Hindlimb muscle (tissue), 1 donor: ENCODE data around the gene UROC1. TPM values are rescaled to one million over a fixed set of nuclear protein-coding genes. Genes with fewer than 3 reads are reported as not detected.

ENCODE experiments used
- DNase-seq: peaks from one replicate; pipeline ENCODE4 v3.0.0-alpha.2; 2013
- polyA plus RNA-seq: library from polyadenylated mRNA; unstranded; fragments of 120-200 nt; gene quantifications from one replicate; pipeline ENCODE4 v1.2.1, GENCODE V29; 2013; ENCODE audit not compliant: insufficient read length

The UROC1 gene
- polyA plus RNA-seq, 1 donor: 0.14 TPM

DNA sequence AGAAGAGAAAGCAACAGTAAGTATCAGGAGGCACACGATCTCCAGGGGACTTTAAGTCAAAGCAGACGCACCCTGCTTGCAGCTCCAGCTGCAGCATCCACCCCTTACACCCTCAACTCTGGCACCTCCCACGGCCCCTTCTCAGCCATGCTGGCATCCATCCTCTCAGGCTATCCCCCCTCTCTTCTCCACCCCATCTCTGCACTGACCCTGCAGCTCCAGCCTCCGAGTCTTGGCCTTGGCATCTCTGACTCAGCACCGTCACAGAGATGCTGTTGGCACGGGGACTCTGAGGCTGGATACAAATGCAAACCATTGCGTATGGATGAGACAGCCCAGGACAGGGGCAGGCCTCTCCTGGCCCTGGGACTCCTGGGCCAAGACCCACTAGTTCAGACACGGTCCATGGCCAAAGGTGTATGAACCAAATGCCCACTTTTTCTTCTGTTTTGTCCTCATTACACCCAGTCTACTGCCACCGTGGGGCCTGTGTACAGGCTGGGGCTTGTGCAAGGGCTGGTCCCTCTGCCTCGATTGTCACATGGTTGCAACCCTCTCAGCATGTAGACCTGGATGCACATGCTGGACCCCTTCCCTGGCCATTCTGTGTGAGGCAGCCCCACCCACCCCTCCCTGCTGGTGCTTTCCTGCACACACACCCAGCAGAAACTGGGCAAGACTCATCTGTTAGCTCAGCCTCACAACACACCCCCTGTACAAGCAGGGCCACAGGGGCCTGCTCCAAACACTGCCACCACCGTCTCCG is 23.2 kb downstream of the UROC1 start:
- no peak for DNase-seq

DNA sequence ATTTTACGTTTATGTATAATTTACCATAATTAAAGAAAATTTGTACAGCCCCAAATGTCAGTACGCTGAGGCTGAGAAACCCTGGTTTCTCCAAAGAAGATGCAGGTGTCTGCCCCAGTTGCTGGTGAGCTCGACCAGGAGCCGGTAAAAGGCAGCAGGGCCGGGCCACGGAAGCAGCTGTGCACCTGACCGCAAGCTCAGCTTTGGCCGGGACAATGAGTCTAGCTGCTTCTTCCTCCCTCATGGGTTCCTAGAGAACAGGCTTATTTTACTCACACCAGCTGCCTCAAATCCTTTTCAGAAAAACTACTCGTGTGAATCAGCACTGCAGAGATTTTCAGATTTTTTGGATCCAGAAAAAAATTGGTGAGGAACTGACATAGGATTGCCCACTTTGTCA is 23.8 kb downstream of the UROC1 start:
- no peak for DNase-seq

DNA sequence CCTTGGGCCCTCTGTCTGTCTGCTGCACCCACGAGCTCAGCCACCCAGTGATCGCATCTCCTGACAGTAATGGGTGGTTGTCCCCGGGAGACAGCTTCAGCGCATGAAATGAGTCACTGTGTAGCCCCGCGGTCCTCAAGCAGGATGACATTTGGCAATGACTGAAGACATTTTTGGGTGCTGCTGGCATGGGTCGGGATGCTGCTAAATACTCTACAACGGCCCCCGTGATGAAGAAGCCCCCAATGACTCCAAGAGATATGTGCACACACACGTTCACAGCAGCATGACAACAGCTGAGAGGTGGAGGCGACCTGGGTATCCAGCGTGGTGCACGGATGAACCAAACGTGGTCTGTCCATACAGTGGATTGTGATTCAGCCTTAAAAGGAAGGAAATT is 24.5 kb downstream of the UROC1 start:
- no peak for DNase-seq

DNA sequence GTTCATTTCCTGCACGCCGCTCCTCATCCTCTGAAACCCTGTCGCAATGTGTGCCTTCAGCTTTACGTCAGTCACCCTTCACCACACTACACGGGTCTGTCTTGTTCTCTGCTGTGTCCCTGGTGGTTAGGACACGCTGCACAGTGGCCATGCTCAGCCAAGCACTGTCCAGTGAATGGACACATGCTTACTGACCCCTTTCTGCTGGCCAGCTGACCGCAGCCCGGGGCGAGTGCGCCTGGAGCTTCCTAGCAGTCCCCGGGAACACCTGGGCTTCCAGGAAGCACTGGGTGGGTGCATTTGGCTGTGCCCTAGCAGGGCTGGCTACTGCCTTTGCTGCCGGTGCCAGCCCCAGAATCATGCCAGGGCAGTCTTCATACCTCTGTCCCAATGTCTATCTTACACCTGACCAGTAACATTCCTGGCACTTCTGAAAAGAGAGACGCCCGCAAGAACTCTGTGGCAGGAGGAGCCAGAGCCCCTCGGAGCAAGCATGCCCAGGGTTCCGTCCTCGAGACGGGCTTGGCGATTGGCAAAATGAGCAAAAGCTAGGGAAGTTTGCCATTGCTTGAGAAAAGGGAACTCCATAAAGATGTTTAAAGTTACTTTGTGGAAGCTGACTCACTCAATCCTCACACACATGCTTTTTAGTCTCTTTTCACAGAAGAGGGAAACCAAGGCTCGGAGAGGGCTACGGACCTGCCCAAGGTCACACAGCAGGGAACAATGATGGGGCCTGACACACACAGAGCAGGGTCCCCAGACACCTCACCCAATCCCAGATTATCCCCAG is 26.2 kb downstream of the UROC1 start:
- no peak for DNase-seq

DNA sequence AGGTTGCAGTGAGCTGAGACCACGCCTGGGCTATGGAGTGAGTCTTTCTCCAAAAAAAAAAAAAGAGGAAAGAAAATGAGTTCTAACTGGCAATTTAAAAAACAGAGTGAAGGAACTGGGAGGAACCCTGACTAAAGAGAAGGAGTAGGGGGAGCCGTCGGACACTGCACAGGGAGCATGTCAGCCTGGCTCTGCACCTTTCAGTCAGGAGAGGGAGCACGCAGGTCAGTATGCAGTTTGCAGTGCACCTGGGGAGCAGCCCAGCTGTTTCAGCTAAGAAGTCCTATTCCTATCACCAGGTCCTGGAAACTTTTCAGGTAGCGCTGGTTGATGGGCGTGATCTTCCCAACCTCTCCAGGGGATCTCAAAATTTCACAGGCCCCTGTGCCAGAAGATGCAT is 27.0 kb downstream of the UROC1 start:
- DNase-seq: no peak

DNA sequence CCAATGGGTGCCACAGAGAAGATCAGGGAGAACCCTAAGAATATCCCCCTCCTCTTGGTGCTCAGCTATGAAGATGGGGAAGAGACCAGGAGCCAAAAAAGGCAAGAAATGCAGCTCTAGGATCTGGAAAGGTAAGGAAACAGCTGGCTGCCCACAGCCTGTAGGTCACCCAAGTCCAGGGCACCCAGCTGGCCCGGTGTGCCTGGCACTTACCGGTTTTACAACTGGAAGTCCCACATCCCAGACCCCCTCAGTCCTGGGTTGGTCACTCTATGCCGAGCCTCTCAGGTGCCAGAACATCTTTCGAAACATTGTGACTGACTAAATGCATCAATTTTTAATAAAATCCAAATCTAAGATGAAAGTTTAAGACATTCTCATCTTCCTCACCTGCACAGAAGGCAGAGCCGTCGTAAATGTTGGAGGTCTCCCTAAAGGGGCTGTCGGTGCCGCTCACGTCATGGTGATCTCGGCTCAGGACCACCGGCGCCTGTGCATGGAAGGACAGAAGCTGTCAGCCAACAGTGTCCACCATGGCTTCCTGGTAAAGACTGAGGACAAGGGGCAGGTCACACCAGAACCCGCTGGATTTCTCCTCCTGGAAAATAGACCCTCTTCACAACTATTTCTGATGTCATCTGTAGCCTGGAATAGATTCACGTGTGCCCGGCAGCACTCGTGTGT is 28.5 kb downstream of the UROC1 start:
- no peak for DNase-seq

DNA sequence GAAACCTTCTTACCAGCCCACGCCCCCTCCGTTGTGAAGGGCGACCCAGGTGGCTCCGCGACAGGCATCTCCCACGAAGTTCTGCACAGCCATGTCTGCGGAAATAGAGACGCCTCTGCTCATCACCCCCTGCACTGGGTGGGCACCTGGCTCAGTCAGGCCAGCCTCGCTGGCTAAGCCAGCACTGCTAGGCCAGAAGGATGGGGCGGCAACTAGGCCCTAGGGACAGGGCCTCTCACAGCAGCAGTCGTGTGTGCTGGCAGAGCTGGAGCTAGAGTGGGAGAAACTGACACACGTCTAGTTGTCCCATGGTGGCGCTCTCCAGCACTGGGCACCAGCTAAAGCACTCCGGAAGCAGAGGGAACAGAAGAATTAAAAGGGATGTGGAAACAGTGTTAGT is 29.4 kb downstream of the UROC1 start:
- DNase-seq: no peak

DNA sequence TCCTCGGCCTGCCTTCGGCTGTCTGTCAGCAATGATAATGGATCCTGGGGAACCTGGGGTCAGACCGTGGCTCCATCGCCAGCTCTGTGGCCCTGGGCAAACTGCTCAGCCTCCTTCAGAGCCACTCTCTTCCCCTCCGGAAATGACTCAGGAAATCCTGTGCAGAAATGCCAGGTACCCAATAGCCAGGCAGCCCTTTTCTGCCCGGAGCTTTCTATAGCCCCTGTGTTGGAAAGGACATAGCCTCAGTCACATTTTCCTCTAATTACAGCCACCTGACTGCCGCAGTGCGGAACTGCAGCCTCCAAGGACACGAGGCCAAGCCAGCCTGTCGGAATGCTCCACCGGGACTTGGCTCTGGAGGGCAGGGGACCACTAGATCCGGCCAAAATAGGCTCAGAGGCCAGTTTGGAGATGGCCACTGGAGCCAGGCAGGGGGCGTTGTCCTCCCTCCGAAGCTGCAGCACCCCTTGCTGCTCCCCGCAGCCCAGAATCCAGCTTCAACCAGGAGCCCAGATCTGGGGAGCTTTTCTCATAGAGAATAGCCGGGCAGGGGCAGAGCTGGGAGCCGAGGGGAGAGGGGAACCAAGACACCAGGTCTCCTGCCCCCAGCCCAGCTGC is 30.3 kb downstream of the UROC1 start:
- peak; percentile 49 for DNase-seq

DNA sequence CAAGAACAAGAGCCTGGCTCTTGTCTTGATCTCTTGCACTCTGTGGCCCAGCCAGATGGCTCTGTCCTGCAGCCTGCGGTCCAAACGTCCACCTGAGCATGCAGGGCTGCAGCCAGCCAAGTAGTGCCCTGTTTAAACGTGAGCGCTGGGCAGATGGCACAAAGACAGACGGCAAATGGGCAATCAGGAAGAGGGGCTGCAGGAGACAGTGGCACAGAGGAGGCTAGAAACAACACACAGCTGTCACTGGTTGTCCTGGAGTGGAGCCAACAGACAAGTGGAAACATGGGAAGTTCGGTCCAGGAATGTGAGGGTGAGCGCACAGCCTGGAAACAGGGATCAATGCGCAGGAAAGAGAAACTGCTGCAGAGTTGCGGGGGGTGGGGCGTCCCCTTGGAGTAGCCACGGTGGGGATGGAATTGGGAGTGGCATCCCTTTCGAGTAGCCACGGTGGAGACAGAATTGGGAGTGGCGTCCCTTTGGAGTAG is 31.2 kb downstream of the UROC1 start:
- DNase-seq: peak; percentile 37

DNA sequence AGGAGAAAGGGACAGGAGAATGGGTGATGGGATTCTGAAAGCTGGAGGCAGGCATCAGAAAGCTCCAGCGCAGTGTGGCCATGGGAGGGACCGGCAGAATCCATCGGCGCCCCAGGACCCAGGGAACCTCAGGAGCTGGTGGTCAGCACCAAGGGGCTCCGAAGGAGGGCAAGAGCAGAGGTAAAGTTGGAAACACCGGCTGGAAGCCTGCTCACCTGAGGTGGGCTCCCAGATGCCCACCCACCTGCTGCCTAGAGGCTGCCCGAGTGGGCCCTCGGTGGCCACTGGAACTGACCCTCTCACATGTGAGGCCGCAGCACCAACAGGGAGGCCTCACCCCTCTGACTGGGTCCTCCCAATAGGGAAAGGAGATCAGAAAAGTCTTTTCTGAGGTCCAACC is 31.6 kb downstream of the UROC1 start:
- no peak for DNase-seq

DNA sequence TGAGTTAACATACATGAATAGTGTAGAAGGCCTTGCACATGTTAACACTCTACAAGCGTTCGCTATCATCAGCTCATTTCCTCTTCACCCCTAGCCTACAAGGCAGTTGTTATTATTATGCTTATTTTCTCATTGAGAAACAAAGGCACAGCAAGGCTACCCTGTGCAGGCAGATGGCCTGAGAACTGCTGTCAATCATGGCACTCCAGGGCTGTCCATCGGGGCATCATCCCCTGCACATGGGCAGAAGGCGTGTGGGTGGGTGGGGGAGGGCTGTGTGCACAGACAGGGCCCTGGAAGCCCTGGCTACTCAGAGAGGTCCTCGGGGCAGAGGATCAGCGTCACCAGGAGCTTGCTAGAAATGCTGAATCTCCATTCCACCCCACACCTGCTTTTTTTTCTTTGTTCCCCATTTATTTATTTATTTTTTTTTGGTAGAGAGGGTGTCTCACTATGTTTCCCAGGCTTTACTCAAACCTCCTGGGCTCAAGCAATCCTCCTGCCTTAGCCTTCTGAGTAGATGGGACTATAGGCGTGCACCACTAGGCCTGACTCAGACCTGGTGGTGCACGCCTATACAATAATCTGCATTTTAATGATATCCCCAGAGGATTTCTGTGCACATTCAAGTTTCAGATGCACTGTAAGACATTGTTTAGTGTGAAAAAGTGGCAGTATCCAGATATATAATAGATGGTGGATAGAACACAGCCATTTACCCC is 32.2 kb downstream of the UROC1 start:
- no peak for DNase-seq

DNA sequence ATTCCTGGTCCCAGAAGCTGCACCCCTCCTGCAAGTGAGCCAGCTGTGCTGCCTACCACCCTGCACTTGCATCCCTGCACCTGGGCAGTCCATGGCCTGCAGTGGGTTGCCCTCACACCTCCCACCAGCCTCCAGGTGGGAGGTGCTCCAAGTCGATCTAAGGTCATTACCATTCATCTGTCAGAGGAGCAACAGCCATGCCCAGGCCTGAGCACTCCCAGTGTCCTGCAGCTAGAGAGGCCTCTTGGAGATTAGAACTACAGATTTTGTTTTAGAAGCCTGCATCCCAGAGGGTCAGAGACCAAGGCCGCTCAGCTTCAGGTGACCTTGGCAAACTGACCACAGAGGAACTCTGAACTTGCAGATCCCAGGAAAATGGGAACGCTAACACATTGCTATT is 32.9 kb downstream of the UROC1 start:
- DNase-seq: no peak

DNA sequence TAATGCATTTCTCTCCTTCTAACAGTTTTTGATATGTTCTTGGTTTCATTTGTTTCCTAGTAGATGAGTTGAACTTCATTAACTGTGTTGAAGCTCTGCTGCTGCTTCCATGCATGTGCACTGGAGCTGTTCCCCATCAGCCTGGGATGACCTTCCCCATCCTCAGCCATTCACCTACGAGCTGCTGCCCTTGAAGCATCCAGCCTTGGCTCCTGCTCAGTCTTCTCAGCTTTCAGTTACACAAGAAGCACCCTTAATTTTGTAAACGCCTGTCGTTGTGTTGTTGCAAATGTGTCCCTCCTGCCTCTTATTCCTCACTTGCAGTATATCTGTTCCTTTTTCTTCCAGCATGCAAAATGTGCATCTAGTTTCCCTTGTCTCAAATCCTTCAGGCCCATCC is 33.4 kb downstream of the UROC1 start:
- no peak for DNase-seq

DNA sequence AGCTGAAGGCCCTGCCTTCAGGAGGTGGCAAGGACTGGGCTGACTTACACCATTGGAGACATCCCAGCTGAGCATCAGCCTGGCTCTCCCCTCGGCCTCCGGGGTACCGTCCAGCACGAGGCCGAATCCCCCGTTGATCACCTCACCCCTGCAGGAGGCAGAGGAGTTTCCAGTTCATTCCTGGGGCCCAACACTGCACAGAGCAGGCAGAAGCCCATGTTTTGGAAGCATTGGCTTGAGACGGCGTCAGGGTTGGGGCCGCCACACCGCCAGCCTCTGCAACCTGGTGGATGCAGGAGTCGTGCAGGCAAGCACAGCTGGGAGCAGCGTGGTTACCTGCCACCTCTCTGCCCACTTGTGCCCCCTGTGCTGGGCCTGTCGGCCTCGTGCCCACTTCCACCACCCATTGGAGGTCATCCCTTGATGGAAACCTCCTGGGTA is 34.2 kb downstream of the UROC1 start:
- no peak for DNase-seq

DNA sequence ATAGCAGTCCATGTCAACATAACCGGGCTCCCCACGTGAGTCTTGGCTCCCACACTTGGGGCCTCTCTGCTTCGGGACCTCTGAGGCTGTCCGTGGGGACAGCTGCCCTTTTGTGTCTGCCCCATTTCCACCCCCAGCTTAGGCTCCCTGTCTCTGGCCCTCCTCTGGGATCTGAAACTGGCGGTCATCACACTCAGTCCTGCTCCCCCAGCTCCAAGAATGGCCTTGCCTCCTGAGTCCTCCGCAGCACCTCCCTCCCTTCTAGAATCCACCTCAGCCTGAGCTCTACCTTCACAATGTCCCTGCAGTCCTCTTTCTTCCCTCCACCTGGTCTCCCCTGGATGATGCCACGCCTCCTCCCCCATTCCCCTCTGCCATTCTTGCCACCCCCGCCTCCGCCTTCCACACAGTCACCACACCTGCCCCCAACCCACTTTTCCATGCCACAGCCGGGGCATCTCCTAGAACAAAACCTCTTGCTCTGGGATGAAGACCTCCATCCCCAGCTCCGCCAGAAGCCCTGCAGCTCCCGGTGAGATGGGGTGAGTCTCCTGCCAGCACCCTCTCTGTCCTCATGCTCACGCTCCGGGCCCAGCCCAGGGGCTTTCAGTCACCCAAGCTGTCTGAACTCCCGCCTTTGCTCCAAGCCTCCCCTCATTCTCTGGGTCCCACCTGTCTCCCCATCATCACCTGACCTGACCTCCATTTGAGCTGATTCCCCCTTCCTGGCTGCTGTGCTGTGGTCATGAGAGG is 34.9 kb downstream of the UROC1 start:
- DNase-seq: no peak

DNA sequence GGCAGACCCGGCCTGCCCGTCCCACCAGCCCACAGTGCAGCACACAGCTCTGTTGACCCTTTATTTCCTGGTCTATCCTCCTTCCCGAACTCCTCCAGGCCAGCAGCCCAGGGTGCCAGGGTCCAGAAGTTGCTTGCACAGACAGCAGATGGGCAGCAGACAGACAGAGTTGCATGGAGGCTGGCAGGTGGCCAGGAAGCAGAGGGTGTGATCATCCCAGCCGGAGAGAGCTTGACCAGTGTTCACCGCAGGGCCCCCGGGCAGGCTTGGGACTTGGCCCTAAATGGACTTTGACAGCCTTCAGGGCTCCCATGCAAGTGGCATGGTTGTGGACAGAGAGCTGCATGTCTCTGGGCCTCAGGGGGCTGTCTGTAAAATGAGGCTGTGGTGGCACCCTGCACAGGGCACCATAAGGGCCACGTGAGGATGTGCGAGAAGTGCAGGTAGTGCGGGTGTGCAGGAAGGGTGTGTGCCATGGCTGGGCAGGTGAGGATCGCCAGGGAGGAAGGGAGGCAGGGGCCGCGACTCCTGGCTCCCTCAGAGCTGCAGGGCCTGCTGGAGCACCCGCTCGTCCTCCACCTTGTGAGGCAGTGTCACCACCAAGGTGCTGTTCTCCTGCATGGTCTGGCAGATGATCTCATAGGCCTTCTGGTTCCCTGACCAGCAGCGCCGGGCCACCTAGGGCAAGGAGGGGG is 35.6 kb downstream of the UROC1 start:
- DNase-seq: no peak

DNA sequence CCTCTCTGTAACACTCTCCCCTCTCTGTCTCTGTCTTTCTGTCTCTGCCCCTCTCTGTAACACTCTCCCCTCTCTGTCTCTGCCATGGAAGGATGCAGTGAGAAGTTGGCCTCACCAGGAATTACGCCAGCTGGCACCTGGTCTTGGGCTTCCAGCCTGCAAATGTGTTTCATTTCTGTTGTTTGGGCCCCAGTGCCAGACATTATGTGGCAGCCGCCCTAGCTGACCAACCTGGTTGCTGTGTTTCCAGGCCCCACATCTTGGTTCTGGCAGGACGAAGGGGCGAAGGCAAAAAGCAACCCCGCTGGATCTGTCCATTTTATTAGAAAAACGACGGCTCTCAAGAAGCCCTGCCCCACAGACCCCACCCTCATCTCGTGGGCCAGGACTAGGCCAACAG is 36.7 kb downstream of the UROC1 start:
- peak; percentile 47 for DNase-seq

DNA sequence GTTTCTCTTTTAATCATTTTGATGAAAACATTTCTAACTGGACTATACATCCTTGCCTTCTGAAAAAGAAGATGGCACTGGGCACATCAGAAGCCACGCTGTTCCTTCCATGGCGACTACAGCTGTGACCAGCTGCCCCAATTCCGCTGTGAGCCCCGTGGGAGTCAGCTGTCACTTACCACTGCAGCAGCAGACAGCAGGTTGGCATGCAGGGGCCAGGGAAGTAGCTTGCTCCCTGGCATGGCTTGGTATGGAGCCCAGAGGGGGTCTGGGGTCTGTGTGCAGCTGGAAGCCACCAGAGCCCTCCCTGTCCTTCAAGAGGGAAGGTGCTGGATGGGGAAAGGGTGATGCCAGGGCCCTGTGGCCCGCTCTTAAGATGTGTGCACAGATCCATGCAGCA is 37.4 kb downstream of the UROC1 start:
- no peak for DNase-seq

DNA sequence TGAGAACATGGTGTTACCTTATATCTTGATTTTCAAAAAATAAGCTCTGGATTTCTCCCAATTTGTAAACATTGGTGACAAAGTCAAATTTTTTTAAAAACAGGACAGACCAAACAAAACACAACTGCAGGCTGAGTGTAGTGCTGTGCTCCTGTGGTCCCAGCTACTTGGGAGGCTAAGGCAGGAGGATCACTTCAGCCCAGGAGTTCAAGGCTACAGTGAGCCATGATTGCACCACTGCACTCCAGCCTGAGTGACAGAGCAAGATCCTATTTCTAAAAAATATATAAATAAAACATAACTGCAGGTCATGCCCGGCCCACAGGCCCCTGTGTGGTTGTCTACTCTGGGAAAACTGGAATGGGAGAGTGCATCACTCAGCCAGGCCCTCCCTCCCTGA is 37.9 kb downstream of the UROC1 start:
- DNase-seq: no peak

DNA sequence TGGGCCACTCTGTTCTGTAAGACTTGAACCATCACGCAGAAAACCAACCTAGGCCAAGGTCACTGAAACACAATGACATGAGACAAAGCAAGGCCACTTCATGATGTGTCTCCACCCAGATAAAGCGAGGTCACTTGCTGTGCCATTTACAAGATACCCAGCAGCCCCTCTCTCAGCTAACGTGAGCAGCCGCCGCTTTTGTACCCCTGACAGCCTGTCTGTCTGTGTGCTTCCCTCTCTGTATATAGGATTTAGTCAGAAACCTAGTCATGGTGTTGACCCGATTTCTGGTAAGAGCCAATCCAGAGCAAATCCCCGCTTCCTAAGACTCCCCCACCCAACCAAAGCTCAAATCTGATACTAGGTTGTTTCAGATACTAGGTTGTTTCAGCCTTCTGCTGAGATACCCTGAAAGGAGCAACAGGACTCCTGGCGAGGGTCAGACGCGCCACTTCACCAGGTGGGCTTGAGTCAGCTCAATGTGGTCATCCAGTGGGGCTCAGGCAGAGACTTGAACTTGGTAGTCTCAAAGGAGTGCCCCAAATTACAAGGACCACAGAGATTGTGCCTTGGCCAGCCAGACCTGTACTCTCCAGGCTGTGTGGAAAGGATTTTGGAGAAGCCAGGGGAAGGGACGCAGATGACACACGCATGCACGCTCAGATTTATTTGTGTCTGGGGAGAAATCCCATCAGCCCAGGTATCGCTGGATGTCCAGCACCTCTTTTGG is 38.8 kb downstream of the UROC1 start:
- no peak for DNase-seq
